Ishikawa (cell line): Measurements from ENCODE around the gene LYRM4.

Source experiments
- CEBPB ChIP-seq: IDR thresholded peaks from 2 replicates; pipeline ENCODE4 v1.6.1; 2012
- CREB1 ChIP-seq: IDR thresholded peaks from 2 replicates; pipeline ENCODE4 v1.6.1; 2012; ENCODE audit warnings: low read depth
- EGR1 ChIP-seq: IDR thresholded peaks from 2 replicates; pipeline ENCODE4 v1.6.1; 2012
- FOXM1 ChIP-seq: IDR thresholded peaks from 2 replicates; pipeline ENCODE4 v1.6.1; 2012; ENCODE audit warnings: low read depth, borderline replicate concordance
- MAX ChIP-seq: IDR thresholded peaks from 2 replicates; pipeline ENCODE4 v1.6.1; 2012
- NFIC ChIP-seq: IDR thresholded peaks from 2 replicates; pipeline ENCODE4 v1.6.1; 2012
- RAD21 ChIP-seq: IDR thresholded peaks from 2 replicates; pipeline ENCODE4 v1.6.1; 2012; ENCODE audit warnings: low read depth
- REST ChIP-seq: IDR thresholded peaks from 2 replicates; pipeline ENCODE4 v1.6.1; 2012; ENCODE audit warnings: low read depth, mild to moderate bottlenecking
- TAF1 ChIP-seq: IDR thresholded peaks from 2 replicates; pipeline ENCODE4 v1.6.1; 2012; ENCODE audit warnings: low read depth, mild to moderate bottlenecking
- ZBTB7A ChIP-seq: IDR thresholded peaks from 2 replicates; pipeline ENCODE4 v1.6.1; 2012; ENCODE audit warnings: low read depth

DNA sequence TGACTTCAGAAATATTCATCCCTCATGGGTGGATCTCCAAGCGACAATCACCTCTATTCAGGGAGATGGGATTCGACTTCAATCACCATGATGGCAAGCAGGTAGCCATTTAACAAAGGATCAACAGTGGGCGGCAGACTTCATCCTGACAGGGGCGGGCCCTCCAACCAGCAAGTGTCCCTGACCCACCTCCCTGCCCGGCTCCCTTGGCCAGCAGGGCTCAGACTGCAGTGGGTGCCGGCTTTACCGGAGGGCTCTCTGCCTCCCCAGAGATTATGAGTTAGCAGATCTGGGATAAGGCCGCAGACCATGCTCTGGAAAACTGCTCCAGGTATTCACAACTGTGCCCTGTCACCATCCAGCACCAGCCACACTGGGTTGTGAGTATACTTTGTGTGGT lies 136.2 kb downstream of the LYRM4 start:
- TF ChIP-seq ZBTB7A (no peak), RAD21 (no peak), TAF1 (no peak), CEBPB (no peak), EGR1 (no peak), FOXM1 (no peak), MAX (no peak), REST (no peak), NFIC (no peak), CREB1 (no peak)
